Gastroesophageal sphincter (tissue), 4 donors: Measurements from ENCODE around the gene PUM1. TPM values are rescaled to one million over a fixed set of nuclear protein-coding genes. Genes with fewer than 3 reads are reported as not detected.

ENCODE experiments used
- ATAC-seq: fragments of 150-250 bp; one replicate; pipeline ENCODE4 v1.9.1; 2016; ENCODE audit warnings: mild to moderate bottlenecking, moderate library complexity
- H3K27ac ChIP-seq, 4 donors: fragments of 200-600 bp; sonication (generic) in 3 of 4; 1 replicate in 3 of 4; 2 replicates in 1 of 4; pipeline ENCODE4 v1.5.1; 2016 to 2019
- H3K27me3 ChIP-seq: fragments of 200-600 bp; sonication (generic); one replicate; pipeline ENCODE4 v1.5.1; 2019
- H3K36me3 ChIP-seq, 2 donors: fragments of 200-600 bp; sonication (generic); one replicate each; pipeline ENCODE4 v1.5.1; 2019; ENCODE audit warnings: control low read depth in 1 of 2
- H3K4me1 ChIP-seq, 3 donors: fragments of 200-600 bp; sonication (generic); 1 replicate in 2 of 3; 2 replicates in 1 of 3; pipeline ENCODE4 v1.5.1; 2016 to 2019; ENCODE audit warnings: control low read depth in 2 of 3
- H3K4me3 ChIP-seq, 2 donors: fragments of 200-600 bp; sonication (generic); one replicate each; pipeline ENCODE4 v1.5.1; 2019; ENCODE audit warnings: mild to moderate bottlenecking in 1 of 2, moderate library complexity in 1 of 2
- H3K9me3 ChIP-seq, 3 donors: fragments of 200-600 bp; sonication (generic); one replicate each; pipeline ENCODE4 v1.5.1; 2017 to 2019; ENCODE audit warnings: control low read depth in 2 of 3
- EP300 ChIP-seq: sonication (generic); formaldehyde crosslinking; IDR thresholded peaks from one replicate; pipeline ENCODE4 v1.6.1; 2017; ENCODE audit warnings: antibody characterized with exemption, mild to moderate bottlenecking
- POLR2A ChIP-seq, 2 donors: fragments of 450-650 bp; IDR thresholded peaks; one replicate each; pipeline ENCODE4 v1.6.1; 2017; ENCODE audit warnings: antibody characterized with exemption in 2 of 2, mild to moderate bottlenecking in 2 of 2, moderate library complexity in 1 of 2
- POLR2AphosphoS5 ChIP-seq: sonication (generic); formaldehyde crosslinking; IDR thresholded peaks from one replicate; pipeline ENCODE4 v1.6.1; 2017; ENCODE audit warnings: antibody characterized with exemption
- WGBS, 2 donors: methylation state at CpG; one replicate each; pipeline ENCODE4 v1.1.5; 2018; ENCODE audit warnings: low coverage in 1 of 2; 5-methylcytosine and 5-hydroxymethylcytosine counted together
- total RNA-seq, 4 donors: library from RNA; depleted of rRNA; stranded (reverse); fragments of >200 nt; gene quantifications; one replicate each; pipeline ENCODE4 v1.1.0, GENCODE V29; 2016
- TF ChIP-seq, protein P1 (sequence below), 4 experiments: fragments of 200-600 bp in 2 of 4; fragments of 450-650 bp in 2 of 4; sonication (generic) in 1 of 4; IDR thresholded peaks; one replicate each; pipeline ENCODE4 v1.5.1; 2017 to 2019; ENCODE audit warnings: antibody characterized with exemption in 4 of 4, mild to moderate bottlenecking in 2 of 4, moderate library complexity in 2 of 4

PUM1 gene
- total RNA-seq, 4 donors from 2014 or later = 83.8 to 90.7 (median 88.4) TPM

DNA sequence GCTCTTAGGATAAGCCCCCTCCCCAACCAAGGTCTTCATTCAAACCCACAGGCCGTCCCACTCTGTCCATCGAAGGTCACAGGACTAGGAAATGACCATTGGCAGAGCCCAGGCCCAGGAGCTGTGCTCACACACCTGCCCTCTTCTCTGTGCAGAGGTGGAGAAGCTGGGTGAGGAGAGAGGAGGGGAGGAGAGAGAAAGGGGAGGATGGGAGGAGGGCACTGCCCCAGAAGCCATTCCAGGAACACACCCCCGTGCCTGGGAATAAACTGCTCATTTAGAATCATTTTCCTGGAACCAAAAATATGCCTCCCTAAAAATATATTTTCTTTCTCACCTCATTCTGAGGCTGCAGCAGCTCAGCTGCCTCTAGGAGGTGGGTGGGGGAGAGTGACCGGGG lies 150.6 kb downstream of the PUM1 start:
- Histone ChIP-seq H3K4me1 (peaks cover 0 to 11% (median 3%) of the 10 kb centered on the region in 3 donors), H3K36me3 (no peaks in the 10 kb centered on the region), H3K27me3 (no peaks in the 10 kb centered on the region), H3K27ac (no peak overlapping the region), H3K4me3 (no peak overlapping the region), H3K9me3 (no peaks in the 10 kb centered on the region)
- 40 to 60% methylated on average over 2 of the region's 4 CpGs for WGBS, 2 donors
- no peak for TF ChIP-seq POLR2AphosphoS5
- TF ChIP-seq, protein P1, sequence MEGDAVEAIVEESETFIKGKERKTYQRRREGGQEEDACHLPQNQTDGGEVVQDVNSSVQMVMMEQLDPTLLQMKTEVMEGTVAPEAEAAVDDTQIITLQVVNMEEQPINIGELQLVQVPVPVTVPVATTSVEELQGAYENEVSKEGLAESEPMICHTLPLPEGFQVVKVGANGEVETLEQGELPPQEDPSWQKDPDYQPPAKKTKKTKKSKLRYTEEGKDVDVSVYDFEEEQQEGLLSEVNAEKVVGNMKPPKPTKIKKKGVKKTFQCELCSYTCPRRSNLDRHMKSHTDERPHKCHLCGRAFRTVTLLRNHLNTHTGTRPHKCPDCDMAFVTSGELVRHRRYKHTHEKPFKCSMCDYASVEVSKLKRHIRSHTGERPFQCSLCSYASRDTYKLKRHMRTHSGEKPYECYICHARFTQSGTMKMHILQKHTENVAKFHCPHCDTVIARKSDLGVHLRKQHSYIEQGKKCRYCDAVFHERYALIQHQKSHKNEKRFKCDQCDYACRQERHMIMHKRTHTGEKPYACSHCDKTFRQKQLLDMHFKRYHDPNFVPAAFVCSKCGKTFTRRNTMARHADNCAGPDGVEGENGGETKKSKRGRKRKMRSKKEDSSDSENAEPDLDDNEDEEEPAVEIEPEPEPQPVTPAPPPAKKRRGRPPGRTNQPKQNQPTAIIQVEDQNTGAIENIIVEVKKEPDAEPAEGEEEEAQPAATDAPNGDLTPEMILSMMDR (IDR thresholded peaks at IDR 0.05) = no peak
- no peak for TF ChIP-seq POLR2A (IDR thresholded peaks at IDR 0.05)
- TF ChIP-seq EP300 = no peak
- ATAC-seq = no peak

DNA sequence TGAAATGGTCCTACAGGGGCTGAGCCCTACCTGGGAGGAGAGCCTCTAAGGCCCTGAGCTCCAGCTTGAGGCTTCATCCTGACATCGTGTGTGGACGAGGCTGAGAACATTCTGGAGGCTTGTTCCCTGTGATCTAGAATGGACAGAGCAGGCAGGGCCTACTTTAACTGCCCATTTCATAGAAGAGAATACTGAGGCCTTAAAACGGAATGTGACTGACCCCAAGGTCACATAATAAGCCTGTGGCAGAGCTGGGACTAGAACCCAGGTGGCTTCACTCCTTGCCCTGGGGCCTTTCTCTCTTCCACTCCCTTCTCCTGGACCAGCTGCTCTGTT lies 151.0 kb downstream of the PUM1 start:
- no peaks in the 10 kb centered on the region for H3K9me3 ChIP-seq
- H3K4me3 ChIP-seq = no peak overlapping the region
- no peaks in the 10 kb centered on the region for H3K36me3 ChIP-seq
- TF ChIP-seq POLR2AphosphoS5 (no peak), EP300 (no peak), POLR2A (IDR thresholded peaks at IDR 0.05) (no peak)
- TF ChIP-seq, protein P1 (IDR thresholded peaks at IDR 0.05) = no peak
- H3K27ac ChIP-seq = no peak overlapping the region
- no peak for ATAC-seq
- peaks cover 0 to 15% (median 3%) of the 10 kb centered on the region in 3 donors for H3K4me1 ChIP-seq
- H3K27me3 ChIP-seq = no peaks in the 10 kb centered on the region
- WGBS, 2 donors = 80 to 86% methylated on average over 1 to 2 of the region's 3 CpGs

DNA sequence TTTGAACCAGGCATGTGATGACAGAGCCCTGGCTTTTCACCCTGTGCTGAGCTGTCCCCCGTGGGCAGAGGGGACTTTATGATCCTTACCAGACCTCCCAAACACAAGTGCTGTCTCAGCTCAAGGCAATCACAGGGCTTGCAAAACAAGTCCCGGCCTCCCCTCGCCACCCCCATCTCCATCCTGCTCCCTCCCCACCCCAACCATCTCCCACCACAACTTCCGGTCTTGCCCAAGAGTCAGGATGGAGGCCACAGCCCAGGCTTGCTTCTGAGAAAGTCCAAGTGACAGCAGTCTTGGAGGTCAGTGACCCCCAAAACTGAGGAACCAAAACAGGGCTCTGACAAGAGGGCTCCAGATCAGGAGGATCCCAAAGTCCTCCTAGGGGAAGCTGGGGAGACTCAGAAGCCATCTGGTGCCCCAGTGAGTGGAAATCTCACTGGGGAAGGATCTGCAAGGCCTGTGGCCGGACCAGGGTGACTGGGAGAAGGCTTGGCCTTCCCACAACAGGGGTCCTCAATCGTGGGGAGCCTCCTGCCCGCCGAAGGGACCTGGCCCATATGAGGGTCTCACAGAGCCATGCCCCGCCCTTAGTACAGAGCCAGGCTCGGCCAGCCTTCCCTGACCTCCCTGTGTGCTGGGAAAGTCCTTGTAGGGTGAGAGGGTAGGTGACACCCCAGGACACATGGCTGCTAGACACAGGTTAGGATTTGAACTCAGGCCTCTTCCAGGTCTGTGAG lies 152.4 kb downstream of the PUM1 start:
- ATAC-seq = peak; percentile 32
- H3K4me3 ChIP-seq = no peak overlapping the region
- no peaks in the 10 kb centered on the region for H3K36me3 ChIP-seq
- TF ChIP-seq POLR2A (IDR thresholded peaks at IDR 0.05) (no peak), POLR2AphosphoS5 (no peak), EP300 (no peak)
- TF ChIP-seq, protein P1 (IDR thresholded peaks at IDR 0.05) = no peak
- no CpG with 5 or more reads among the region's 10 CpGs for WGBS, 2 donors
- H3K27me3 ChIP-seq = no peaks in the 10 kb centered on the region
- peak overlapping the region in 1 of 4 donors; percentile 40 for H3K27ac ChIP-seq
- no peaks in the 10 kb centered on the region for H3K9me3 ChIP-seq
- H3K4me1 ChIP-seq = peaks cover 0 to 23% (median 9%) of the 10 kb centered on the region in 3 donors

DNA sequence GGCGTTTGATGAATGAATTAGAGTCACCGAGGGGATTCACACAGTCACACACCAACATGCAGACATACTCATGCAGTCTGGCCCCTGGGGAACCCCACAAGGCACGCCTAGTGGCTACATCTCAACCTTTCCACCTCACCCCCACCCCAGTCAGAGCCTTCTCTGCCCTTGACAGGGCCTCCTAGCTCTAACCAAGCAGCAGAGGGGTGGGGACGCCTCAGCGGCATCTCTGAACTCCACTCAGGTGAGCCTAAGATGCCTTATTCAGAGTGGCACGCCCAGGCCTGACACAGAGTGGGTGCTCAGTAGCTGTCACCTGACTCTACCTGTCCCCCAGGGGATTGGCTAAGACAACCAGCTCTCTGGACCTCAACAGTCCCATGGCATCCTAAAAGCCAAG lies 153.3 kb downstream of the PUM1 start:
- Histone ChIP-seq H3K4me3 (no peak overlapping the region), H3K27ac (no peak overlapping the region), H3K27me3 (no peaks in the 10 kb centered on the region), H3K9me3 (no peaks in the 10 kb centered on the region), H3K4me1 (peaks cover 0 to 31% (median 14%) of the 10 kb centered on the region in 3 donors), H3K36me3 (no peaks in the 10 kb centered on the region)
- WGBS, 2 donors = 80 to 90% methylated on average over 1 to 4 of the region's 6 CpGs
- ATAC-seq = no peak
- TF ChIP-seq, protein P1 (IDR thresholded peaks at IDR 0.05) = no peak
- TF ChIP-seq POLR2AphosphoS5 (no peak), EP300 (no peak), POLR2A (IDR thresholded peaks at IDR 0.05) (no peak)
